Testis (tissue), 2 donors: ENCODE results near the gene TNFAIP6.

Experiments
- CTCF ChIP-seq, 3 experiments: fragments of 450-650 bp in 2 of 3; fragments of 200-600 bp in 1 of 3; sonication (generic) in 1 of 3; IDR thresholded peaks; one replicate each; pipeline ENCODE4 v1.5.1; 2016 to 2019; ENCODE audit warnings: antibody characterized with exemption in 3 of 3, mild to moderate bottlenecking in 2 of 3, moderate library complexity in 1 of 3
- POLR2A ChIP-seq: fragments of 450-650 bp; IDR thresholded peaks from one replicate; pipeline ENCODE4 v1.6.1; 2017; ENCODE audit warnings: antibody characterized with exemption, mild to moderate bottlenecking, moderate library complexity

GRCh38 chr2:151336863-151337371 lies 20.5 kb upstream of the TNFAIP6 start:
- TF ChIP-seq POLR2A (no peak), CTCF (IDR thresholded peaks at IDR 0.05) (no peak)
